WTC11 (cell line): Measurements from ENCODE around the gene GTPBP1.

Source experiments
- FOXP1 ChIP-seq: sonication (generic); formaldehyde crosslinking; IDR thresholded peaks from 2 replicates; pipeline ENCODE4 v1.8.0; 2022; ENCODE audit warnings: missing genetic modification reagents, mild to moderate bottlenecking, moderate library complexity, borderline replicate concordance
- GABPB1 ChIP-seq: sonication (generic); formaldehyde crosslinking; IDR thresholded peaks from 2 replicates; pipeline ENCODE4 v1.8.1; 2023; ENCODE audit warnings: mild to moderate bottlenecking, missing genetic modification reagents
- JUN ChIP-seq: sonication (generic); formaldehyde crosslinking; IDR thresholded peaks from 2 replicates; pipeline ENCODE4 v1.8.0; 2023; ENCODE audit warnings: mild to moderate bottlenecking, missing genetic modification reagents
- MYBL2 ChIP-seq: sonication (generic); formaldehyde crosslinking; IDR thresholded peaks from 2 replicates; pipeline ENCODE4 v1.8.1; 2023; ENCODE audit warnings: mild to moderate bottlenecking, moderate library complexity, missing genetic modification reagents
- SP1 ChIP-seq: sonication (generic); formaldehyde crosslinking; conservative IDR thresholded peaks from 2 replicates; pipeline ENCODE4 v1.8.1; 2022; ENCODE audit warnings: missing genetic modification reagents
- TEAD4 ChIP-seq: sonication (generic); formaldehyde crosslinking; IDR thresholded peaks from 2 replicates; pipeline ENCODE4 v1.8.0; 2022; ENCODE audit warnings: mild to moderate bottlenecking, missing genetic modification reagents
- TF ChIP-seq, protein P1 (sequence below): fragments of 200-600 bp; IDR thresholded peaks from 2 replicates; pipeline ENCODE4 v1.8.0; 2022; ENCODE audit warnings: antibody characterized with exemption
- TF ChIP-seq, protein P2 (sequence below): sonication (generic); formaldehyde crosslinking; IDR thresholded peaks from 2 replicates; pipeline ENCODE4 v1.8.0; 2022; ENCODE audit warnings: mild to moderate bottlenecking, missing genetic modification reagents
- TF ChIP-seq, protein P3 (sequence below): sonication (generic); formaldehyde crosslinking; IDR thresholded peaks from 2 replicates; pipeline ENCODE4 v1.8.1; 2023; ENCODE audit warnings: mild to moderate bottlenecking, missing genetic modification reagents, moderate library complexity

DNA sequence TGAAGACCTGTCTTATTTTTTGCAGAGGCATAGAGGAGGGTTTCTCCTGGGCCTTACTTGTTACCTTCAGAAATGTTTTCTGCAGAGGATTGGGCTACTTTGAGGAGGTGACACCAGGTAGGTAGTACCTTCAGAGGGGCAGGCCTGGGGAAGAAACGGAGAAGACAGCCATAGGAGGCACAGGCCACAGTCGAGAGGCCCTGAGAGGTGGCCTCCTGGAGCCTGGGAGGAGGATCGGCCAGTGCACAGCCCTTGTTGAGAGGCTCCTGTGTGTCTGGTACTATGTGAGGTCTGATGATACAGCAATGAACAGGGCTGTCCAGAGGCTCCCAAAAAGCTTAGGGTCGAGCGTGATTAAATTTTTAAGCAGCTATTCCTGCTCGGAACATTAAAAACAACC is 11.5 kb downstream of the GTPBP1 start:
- TF ChIP-seq, protein P1, sequence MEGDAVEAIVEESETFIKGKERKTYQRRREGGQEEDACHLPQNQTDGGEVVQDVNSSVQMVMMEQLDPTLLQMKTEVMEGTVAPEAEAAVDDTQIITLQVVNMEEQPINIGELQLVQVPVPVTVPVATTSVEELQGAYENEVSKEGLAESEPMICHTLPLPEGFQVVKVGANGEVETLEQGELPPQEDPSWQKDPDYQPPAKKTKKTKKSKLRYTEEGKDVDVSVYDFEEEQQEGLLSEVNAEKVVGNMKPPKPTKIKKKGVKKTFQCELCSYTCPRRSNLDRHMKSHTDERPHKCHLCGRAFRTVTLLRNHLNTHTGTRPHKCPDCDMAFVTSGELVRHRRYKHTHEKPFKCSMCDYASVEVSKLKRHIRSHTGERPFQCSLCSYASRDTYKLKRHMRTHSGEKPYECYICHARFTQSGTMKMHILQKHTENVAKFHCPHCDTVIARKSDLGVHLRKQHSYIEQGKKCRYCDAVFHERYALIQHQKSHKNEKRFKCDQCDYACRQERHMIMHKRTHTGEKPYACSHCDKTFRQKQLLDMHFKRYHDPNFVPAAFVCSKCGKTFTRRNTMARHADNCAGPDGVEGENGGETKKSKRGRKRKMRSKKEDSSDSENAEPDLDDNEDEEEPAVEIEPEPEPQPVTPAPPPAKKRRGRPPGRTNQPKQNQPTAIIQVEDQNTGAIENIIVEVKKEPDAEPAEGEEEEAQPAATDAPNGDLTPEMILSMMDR = no peak
- TF ChIP-seq JUN (no peak), MYBL2 (CRISPR knock-in tag) (no peak), SP1 (CRISPR knock-in tag) (no peak), FOXP1 (CRISPR knock-in tag) (no peak), TEAD4 (CRISPR knock-in tag) (no peak), GABPB1 (CRISPR knock-in tag) (no peak)
- TF ChIP-seq, protein P2, sequence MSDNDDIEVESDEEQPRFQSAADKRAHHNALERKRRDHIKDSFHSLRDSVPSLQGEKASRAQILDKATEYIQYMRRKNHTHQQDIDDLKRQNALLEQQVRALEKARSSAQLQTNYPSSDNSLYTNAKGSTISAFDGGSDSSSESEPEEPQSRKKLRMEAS (CRISPR knock-in tag) = no peak
- TF ChIP-seq, protein P3, sequence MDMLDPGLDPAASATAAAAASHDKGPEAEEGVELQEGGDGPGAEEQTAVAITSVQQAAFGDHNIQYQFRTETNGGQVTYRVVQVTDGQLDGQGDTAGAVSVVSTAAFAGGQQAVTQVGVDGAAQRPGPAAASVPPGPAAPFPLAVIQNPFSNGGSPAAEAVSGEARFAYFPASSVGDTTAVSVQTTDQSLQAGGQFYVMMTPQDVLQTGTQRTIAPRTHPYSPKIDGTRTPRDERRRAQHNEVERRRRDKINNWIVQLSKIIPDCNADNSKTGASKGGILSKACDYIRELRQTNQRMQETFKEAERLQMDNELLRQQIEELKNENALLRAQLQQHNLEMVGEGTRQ (CRISPR knock-in tag) = no peak
